Measurements from ENCODE around the gene SH2D6. TPM values are rescaled to one million over a fixed set of nuclear protein-coding genes. Genes with fewer than 3 reads are reported as not detected.
"Not testable (repeated sequence)": the region's sequence is repeated elsewhere in the genome, so short reads cannot be mapped to it uniquely, and the experiment has no call there.

SH2D6 gene
- total and polyA plus RNA-seq, 4 donors = 1.0 to 2.1 (median 1.2) TPM; not detected in 1

- H3K27me3 ChIP-seq (ENCODE audit: control insufficient read depth, insufficient read depth, low read length) = no peaks in the 10 kb centered on the region
- whole genome bisulfite sequencing (ENCODE audit: insufficient coverage) = 54% methylated on average over 9 of the region's 15 CpGs
- DNase-seq (ENCODE audit: low read depth in 4 of 6, low spot score in 6 of 6) = peak in 2 of 6 donors; percentile 45 to 46
- H3K36me3 ChIP-seq (ENCODE audit: control insufficient read depth, insufficient read depth, low read length) = peaks cover under 1% of the 10 kb centered on the region
- H3K4me3 ChIP-seq (ENCODE audit: low read depth, low read length) = no peak overlapping the region
- peaks cover 19% of the 10 kb centered on the region for H3K4me1 ChIP-seq (ENCODE audit: control insufficient read depth, insufficient read depth, low read length)
- H3K9me3 ChIP-seq (ENCODE audit: control insufficient read depth, insufficient read depth, low read length) = no peaks in the 10 kb centered on the region
- H3K27ac ChIP-seq (ENCODE audit: low read depth, low read length) = peak overlapping the region; percentile 13
Observed at GRCh38 chr2:85405201-85406059, 13.1 kb upstream of the SH2D6 start.

GRCh38 chr2:85409845-85410583 is 8.5 kb upstream of the SH2D6 start, which contains the start of gene CAPG:
Gene CAPG (minus strand): TSS chr2:85410366. CDS start chr2:85402145, 8,221 bp downstream.
- Histone ChIP-seq H3K36me3 (ENCODE audit: control insufficient read depth, insufficient read depth, low read length) (no peaks in the 10 kb centered on the region), H3K4me3 (ENCODE audit: low read depth, low read length) (no peak within 1 kb of the TSS), H3K4me1 (ENCODE audit: control insufficient read depth, insufficient read depth, low read length) (peaks cover 16% of the 10 kb centered on the region), H3K9me3 (ENCODE audit: control insufficient read depth, insufficient read depth, low read length) (no peaks in the 10 kb centered on the region), H3K27ac (ENCODE audit: low read depth, low read length) (no peak within 1 kb of the TSS), H3K27me3 (ENCODE audit: control insufficient read depth, insufficient read depth, low read length) (peaks cover 12% of the 10 kb centered on the region)
- DNase-seq (ENCODE audit: low read depth in 4 of 6, low spot score in 6 of 6) = no peak
- 68% methylated on average over 10 of the region's 12 CpGs for WGBS (ENCODE audit: insufficient coverage)

- H3K9me3 ChIP-seq (ENCODE audit: control insufficient read depth, insufficient read depth, low read length) = no peaks in the 10 kb centered on the region
- H3K4me1 ChIP-seq (ENCODE audit: control insufficient read depth, insufficient read depth, low read length) = peaks cover 14% of the 10 kb centered on the region
- 92% methylated on average over 10 of the region's 13 CpGs for WGBS (ENCODE audit: insufficient coverage)
- no peak for DNase-seq (ENCODE audit: low read depth in 4 of 6, low spot score in 6 of 6)
- H3K27ac ChIP-seq (ENCODE audit: low read depth, low read length) = no peak overlapping the region
- peaks cover 12% of the 10 kb centered on the region for H3K27me3 ChIP-seq (ENCODE audit: control insufficient read depth, insufficient read depth, low read length)
- H3K4me3 ChIP-seq (ENCODE audit: low read depth, low read length) = no peak overlapping the region
- no peaks in the 10 kb centered on the region for H3K36me3 ChIP-seq (ENCODE audit: control insufficient read depth, insufficient read depth, low read length)
Observed at GRCh38 chr2:85410584-85411404, 7.7 kb upstream of the SH2D6 start.

GRCh38 chr2:85411405-85411748 is 7.1 kb upstream of the SH2D6 start:
- WGBS (ENCODE audit: insufficient coverage) = 95% methylated on average over 4 of the region's 5 CpGs
- no peak overlapping the region for H3K27ac ChIP-seq (ENCODE audit: low read depth, low read length)
- no peak for DNase-seq (ENCODE audit: low read depth in 4 of 6, low spot score in 6 of 6)

GRCh38 chr2:85413592-85414420 is 4.7 kb upstream of the SH2D6 start:
- Histone ChIP-seq H3K27me3 (ENCODE audit: control insufficient read depth, insufficient read depth, low read length) (peaks cover 12% of the 10 kb centered on the region), H3K4me3 (ENCODE audit: low read depth, low read length) (peak overlapping the region; percentile 37), H3K9me3 (ENCODE audit: control insufficient read depth, insufficient read depth, low read length) (no peaks in the 10 kb centered on the region), H3K27ac (ENCODE audit: low read depth, low read length) (no peak overlapping the region), H3K36me3 (ENCODE audit: control insufficient read depth, insufficient read depth, low read length) (no peaks in the 10 kb centered on the region), H3K4me1 (ENCODE audit: control insufficient read depth, insufficient read depth, low read length) (peaks cover 22% of the 10 kb centered on the region)
- 2% methylated on average over 37 of the region's 44 CpGs for WGBS (ENCODE audit: insufficient coverage)
- DNase-seq (ENCODE audit: low read depth in 4 of 6, low spot score in 6 of 6) = peak in 2 of 6 donors; percentile 46 to 50

More at GRCh38 chr2:85411405-85411748, 7.1 kb upstream of the SH2D6 start:
- Histone ChIP-seq H3K9me3 (ENCODE audit: control insufficient read depth, insufficient read depth, low read length) (no peaks in the 10 kb centered on the region), H3K4me3 (ENCODE audit: low read depth, low read length) (no peak overlapping the region), H3K27me3 (ENCODE audit: control insufficient read depth, insufficient read depth, low read length) (peaks cover 12% of the 10 kb centered on the region), H3K36me3 (ENCODE audit: control insufficient read depth, insufficient read depth, low read length) (no peaks in the 10 kb centered on the region), H3K4me1 (ENCODE audit: control insufficient read depth, insufficient read depth, low read length) (peaks cover 12% of the 10 kb centered on the region)

- WGBS (ENCODE audit: insufficient coverage) = 100% methylated on average over 2 of the region's 5 CpGs
- Histone ChIP-seq H3K4me1 (ENCODE audit: control insufficient read depth, insufficient read depth, low read length) (peaks cover 27% of the 10 kb centered on the region), H3K27me3 (ENCODE audit: control insufficient read depth, insufficient read depth, low read length) (peaks cover 12% of the 10 kb centered on the region)
- not testable (repeated sequence) for DNase-seq (ENCODE audit: low read depth in 4 of 6, low spot score in 6 of 6); H3K4me3 ChIP-seq (ENCODE audit: low read depth, low read length); H3K9me3 ChIP-seq (ENCODE audit: control insufficient read depth, insufficient read depth, low read length); H3K27ac ChIP-seq (ENCODE audit: low read depth, low read length); H3K36me3 ChIP-seq (ENCODE audit: control insufficient read depth, insufficient read depth, low read length)
Observed at GRCh38 chr2:85414421-85414759, 4.1 kb upstream of the SH2D6 start.

GRCh38 chr2:85414761-85415553 is 3.6 kb upstream of the SH2D6 start:
- Histone ChIP-seq H3K36me3 (ENCODE audit: control insufficient read depth, insufficient read depth, low read length) (no peaks in the 10 kb centered on the region), H3K4me1 (ENCODE audit: control insufficient read depth, insufficient read depth, low read length) (peaks cover 29% of the 10 kb centered on the region), H3K27ac (ENCODE audit: low read depth, low read length) (no peak overlapping the region), H3K4me3 (ENCODE audit: low read depth, low read length) (no peak overlapping the region), H3K27me3 (ENCODE audit: control insufficient read depth, insufficient read depth, low read length) (peaks cover 12% of the 10 kb centered on the region), H3K9me3 (ENCODE audit: control insufficient read depth, insufficient read depth, low read length) (no peaks in the 10 kb centered on the region)
- no peak for DNase-seq (ENCODE audit: low read depth in 4 of 6, low spot score in 6 of 6)
- 85% methylated on average over 7 of the region's 7 CpGs for WGBS (ENCODE audit: insufficient coverage)

GRCh38 chr2:85415980-85416650 is 2.4 kb upstream of the SH2D6 start:
- H3K27ac ChIP-seq (ENCODE audit: low read depth, low read length) = no peak overlapping the region
- WGBS (ENCODE audit: insufficient coverage) = 78% methylated on average over 9 of the region's 12 CpGs
- no peaks in the 10 kb centered on the region for H3K9me3 ChIP-seq (ENCODE audit: control insufficient read depth, insufficient read depth, low read length)
- no peak for DNase-seq (ENCODE audit: low read depth in 4 of 6, low spot score in 6 of 6)
- peaks cover 12% of the 10 kb centered on the region for H3K27me3 ChIP-seq (ENCODE audit: control insufficient read depth, insufficient read depth, low read length)
- no peaks in the 10 kb centered on the region for H3K36me3 ChIP-seq (ENCODE audit: control insufficient read depth, insufficient read depth, low read length)
- peaks cover 41% of the 10 kb centered on the region for H3K4me1 ChIP-seq (ENCODE audit: control insufficient read depth, insufficient read depth, low read length)
- H3K4me3 ChIP-seq (ENCODE audit: low read depth, low read length) = no peak overlapping the region

Measured in spinal cord (tissue), 10 donors.